Hypothalamus (tissue), 51 donors: ENCODE results near the gene PGM5.
"Not testable (repeated sequence)": the region's sequence is repeated elsewhere in the genome, so short reads cannot be mapped to it uniquely, and the experiment has no call there.

Experiments used
- DNase-seq, 51 donors: peaks; one replicate each; lab custom pipeline; 2025; lab: John Stamatoyannopoulos, UW

The PGM5 gene

GRCh38 chr9:68356380-68357118 lies at the start of gene PGM5:
TSS of gene PGM5 (plus strand) at chr9:68356611. CDS start at chr9:68357128, 517 bp downstream.
- DNase-seq, result not testable (repeated sequence)

GRCh38 chr9:68307127-68307526 lies 49.3 kb upstream of the PGM5 start:
- DNase-seq, result not testable (repeated sequence)

GRCh38 chr9:68307654-68308053 lies 48.8 kb upstream of the PGM5 start:
- not testable (repeated sequence) for DNase-seq

- DNase-seq, result not testable (repeated sequence)
Measured at GRCh38 chr9:68311208-68311607, 45.2 kb upstream of the PGM5 start.

- DNase-seq, result not testable (repeated sequence)
Measured at GRCh38 chr9:68318209-68318608, 38.2 kb upstream of the PGM5 start.

GRCh38 chr9:68323749-68324148 lies 32.7 kb upstream of the PGM5 start:
- not testable (repeated sequence) for DNase-seq

GRCh38 chr9:68324518-68324917 lies 31.9 kb upstream of the PGM5 start:
- not testable (repeated sequence) for DNase-seq

- not testable (repeated sequence) for DNase-seq
Measured at GRCh38 chr9:68329106-68329505, 27.3 kb upstream of the PGM5 start.

- not testable (repeated sequence) for DNase-seq
Measured at GRCh38 chr9:68330531-68331173, 25.8 kb upstream of the PGM5 start.

GRCh38 chr9:68332122-68332521 lies 24.3 kb upstream of the PGM5 start:
- not testable (repeated sequence) for DNase-seq

GRCh38 chr9:68335935-68336334 lies 20.5 kb upstream of the PGM5 start:
- DNase-seq, result not testable (repeated sequence)

- not testable (repeated sequence) for DNase-seq
Measured at GRCh38 chr9:68336639-68337339, 19.6 kb upstream of the PGM5 start.

GRCh38 chr9:68338000-68338399 lies 18.4 kb upstream of the PGM5 start:
- DNase-seq, result not testable (repeated sequence)

GRCh38 chr9:68342265-68343025 lies 14.0 kb upstream of the PGM5 start:
- not testable (repeated sequence) for DNase-seq

GRCh38 chr9:68343242-68343641 lies 13.2 kb upstream of the PGM5 start:
- DNase-seq, result not testable (repeated sequence)

GRCh38 chr9:68343992-68344391 lies 12.4 kb upstream of the PGM5 start:
- not testable (repeated sequence) for DNase-seq

- not testable (repeated sequence) for DNase-seq
Measured at GRCh38 chr9:68351689-68352088, 4.7 kb upstream of the PGM5 start.

- DNase-seq, result not testable (repeated sequence)
Measured at GRCh38 chr9:68355993-68356379, 425 bp upstream of the PGM5 start.

GRCh38 chr9:68357119-68357714 lies 806 bp downstream of the PGM5 start:
- not testable (repeated sequence) for DNase-seq

GRCh38 chr9:68366933-68367547 lies 10.6 kb downstream of the PGM5 start:
- DNase-seq, result not testable (repeated sequence)
